Smooth muscle cell of the brain vasculature (primary cell): Measurements from ENCODE around the gene KCNT1.

Source experiments
- DNase-seq: peaks from one replicate; pipeline ENCODE4 v3.0.0-alpha.2; 2012; ENCODE audit warnings: low read depth, low spot score

The KCNT1 gene

DNA sequence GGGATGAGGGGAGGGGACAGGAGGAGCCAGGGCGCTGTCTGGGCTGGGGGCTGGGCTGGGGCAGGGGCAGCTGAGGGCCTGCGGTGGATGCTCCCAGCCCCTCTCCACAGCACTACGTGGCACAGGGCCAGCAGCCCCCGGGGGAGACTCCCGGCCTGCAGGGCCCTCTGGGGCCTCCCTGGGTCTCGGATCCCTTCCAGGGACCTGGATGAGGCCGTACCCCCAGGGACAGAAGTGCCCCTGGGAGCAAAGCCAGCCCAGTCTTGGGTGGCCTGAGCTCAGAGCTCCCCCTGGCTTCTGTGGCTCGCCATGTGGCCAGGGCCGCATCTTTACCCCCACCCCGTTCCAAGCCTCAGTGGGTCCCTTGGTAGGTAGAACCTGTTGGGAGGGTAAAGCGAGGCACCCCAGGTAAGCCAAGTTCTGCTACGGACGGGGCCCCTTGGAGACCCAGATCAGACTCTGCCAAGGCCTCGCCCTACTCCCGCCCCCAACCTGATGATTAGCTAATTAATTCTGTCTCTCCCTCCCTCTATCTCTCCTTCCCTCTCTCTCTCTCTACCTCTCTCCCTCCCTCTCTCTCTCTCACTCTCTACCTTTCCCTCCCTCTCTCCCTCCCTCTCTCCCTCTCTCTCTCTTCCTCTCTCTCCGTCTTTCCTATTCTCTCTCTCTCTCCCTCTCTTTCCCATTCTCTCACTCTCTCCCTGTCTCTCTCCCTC lies 24.3 kb downstream of the KCNT1 start:
- no peak for DNase-seq

DNA sequence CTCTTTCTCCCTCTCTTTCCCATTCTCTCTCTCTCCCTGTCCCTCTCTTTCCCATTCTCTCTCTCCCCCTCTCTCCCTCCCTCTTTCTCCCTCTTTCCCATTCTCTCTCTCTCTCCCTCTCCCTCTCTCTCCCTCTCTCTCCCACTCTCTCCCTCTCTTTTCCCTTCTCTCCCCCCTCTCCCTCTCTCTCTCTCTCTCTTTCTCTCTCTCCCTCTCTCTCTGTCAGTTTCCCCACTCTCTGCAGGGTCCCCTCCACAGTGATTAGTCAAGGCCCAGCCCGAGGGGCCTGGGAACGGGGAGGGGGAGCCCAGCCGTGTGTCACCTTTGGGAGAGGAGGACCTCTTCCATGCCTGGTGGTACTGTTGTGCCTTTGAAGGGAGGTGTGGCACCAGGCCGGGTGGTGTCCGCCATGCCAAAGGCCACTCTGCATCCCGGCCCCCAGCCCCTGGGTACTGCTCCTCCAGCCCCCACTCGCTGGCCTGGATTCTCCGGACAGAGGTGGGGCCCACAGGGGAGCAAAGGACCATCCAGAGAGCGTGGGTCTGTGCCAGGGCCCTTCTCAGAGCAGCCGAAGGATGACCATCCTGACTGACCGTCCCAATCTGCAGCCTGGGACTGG lies 25.4 kb downstream of the KCNT1 start:
- no peak for DNase-seq

DNA sequence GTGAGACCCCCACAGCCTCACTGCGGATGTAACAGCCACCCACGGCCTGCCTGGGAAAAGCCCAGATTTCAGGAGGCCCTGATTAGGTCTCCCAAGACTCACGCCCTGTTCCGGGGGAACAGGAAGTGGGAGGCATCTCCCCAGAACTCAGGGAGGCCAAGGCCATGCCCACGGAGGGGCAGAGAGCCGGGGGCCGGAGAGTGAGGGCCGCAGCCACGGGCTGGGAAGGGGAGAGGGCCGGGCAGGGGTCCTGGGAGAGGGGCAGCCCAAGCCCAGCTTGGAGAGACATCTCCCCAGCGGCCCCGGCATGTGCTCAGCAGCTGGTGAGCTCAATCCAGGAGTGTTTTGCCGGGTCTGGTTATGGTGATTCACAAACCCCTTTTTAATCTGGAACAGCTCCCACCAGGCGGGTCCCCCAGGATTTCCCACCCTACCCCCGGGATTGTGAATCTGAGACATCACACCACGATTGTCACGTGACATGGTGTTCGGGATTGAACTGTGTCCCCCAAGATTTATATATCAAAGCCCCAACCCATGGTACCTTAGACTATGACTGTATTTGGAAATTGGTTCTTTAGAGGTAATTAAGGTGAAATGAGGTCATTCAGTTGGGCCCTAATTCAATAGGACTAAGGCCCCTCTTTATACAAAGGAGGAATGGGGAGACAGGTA lies 26.6 kb downstream of the KCNT1 start:
- no peak for DNase-seq

DNA sequence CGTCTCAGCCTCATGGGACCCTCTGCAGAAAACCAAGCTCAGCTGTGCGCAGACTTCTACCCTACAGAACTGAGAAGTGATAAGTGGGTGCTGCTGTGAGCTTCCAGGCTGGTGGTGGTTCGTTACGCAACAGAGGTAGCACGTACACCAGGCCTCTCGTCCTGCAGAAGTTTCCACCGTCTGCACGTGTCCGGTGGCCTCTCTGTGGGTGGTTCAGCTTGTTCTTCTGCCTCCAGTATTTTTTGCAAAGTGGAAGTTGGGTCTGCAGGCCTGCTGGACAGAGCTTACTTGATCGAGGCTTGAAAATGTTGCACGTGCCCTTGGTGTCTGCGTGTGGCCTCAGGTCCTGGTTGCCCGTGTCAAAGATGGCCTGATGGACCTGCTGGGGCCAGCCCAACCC lies 27.5 kb downstream of the KCNT1 start:
- DNase-seq = no peak

DNA sequence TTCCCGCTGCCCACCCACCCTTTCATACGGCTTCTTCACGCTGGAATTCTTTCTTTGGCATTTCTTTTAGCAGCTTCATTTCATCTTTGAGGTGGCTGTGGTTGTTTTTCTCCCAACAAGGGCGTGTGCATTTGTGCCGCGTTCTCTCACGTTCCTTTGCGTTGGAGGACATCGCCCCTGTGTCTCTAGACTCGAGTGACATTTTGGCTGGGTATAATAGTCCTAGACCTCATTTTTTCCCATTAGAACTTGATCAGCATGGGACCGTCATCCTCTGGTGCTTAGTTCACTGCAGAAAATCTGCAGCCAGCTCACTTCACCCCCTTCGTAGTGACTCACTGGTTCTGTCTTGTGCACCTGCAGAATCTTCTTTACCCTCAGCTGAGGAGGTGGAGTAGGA lies 29.5 kb downstream of the KCNT1 start:
- DNase-seq = no peak

DNA sequence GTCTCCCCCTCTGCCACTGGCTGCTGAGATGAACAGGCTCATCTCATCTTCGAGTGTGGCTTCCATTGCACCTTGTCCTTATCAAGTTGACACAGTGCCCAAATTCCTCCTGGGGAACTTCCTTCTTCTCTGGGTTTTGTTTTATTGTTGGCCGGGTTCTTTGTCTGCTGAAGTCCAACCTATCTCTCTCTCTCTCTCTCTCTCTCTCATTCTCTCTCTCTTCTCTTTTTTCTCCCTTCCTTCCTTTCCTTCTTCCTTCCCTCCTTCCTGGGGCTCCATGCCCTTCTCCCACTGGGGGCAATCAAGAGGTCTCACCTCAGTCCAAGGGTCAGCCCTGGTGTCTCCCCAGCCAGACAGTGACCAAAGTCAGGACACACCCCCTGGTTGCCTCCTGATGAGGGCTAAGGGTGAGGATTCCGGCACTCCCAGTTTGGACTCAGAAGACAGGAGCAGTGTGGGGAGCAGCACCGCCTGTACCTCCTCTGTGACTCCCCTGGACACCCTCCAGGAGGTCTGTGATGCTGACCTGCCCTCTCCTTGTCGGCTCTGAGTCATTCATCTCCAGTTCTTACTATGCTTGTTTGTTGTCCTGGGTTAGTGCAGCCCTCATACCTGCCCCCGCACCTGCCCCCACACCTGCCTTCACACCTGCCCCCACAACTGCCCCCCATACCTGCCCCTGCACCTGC lies 30.7 kb downstream of the KCNT1 start:
- DNase-seq = no peak

DNA sequence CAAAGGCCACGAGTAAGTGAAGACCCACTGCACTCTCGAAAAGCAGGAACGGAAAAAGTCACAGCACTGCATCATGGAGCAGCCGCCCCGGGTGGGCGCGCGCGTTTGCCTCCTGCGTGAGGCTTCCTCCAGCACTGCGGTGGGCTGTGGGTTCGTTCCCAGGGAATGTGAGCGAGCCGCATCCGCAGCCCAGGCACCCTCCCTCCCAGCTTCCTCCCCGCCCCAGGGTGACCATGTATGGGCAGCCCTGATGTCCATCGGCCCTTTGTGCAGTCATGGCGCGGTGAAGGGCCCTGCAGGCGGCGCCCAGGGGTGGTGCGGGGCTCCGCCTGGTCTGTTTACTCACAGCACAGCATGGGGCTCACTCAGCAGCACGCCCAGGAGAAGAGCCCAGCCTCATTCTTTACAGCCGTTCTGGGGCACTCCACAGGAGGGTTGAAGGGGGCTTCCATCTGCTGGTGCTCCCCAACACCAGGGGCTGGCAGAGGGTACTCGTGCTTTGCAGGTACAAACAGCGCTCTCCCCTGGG lies 32.7 kb downstream of the KCNT1 start:
- DNase-seq = no peak

DNA sequence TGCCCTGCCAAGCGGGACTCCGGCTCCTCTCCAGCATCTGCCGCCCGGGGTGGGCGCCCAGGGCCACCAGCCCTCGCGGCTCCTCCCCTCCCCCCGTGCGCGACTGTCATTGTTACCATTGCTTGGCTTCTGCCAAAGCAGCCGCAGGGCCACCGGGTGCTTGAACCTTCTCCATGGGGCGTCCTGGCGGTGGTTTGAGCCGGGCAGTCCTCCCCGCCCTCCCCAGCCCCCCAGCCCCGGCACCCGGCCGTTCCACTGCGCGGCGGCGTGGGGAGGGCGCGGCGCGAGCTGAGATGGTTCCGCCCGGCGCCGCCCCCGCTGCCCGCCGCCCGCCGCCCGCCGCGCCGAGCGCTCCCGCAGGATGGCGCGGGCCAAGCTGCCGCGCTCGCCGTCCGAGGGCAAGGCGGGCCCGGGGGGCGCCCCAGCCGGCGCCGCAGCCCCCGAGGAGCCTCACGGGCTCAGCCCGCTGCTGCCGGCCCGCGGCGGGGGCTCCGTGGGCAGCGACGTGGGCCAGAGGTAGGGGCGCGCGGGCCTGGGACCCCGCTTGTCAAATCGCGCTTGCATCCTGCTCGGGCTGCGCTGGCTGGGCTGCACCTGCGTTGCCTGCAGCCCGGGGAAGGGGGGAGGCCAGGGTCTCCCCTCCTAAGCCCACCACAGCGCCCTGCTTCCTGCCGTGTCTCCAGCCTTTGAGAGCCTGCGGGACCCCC lies 34.4 kb downstream of the KCNT1 start:
- no peak for DNase-seq

DNA sequence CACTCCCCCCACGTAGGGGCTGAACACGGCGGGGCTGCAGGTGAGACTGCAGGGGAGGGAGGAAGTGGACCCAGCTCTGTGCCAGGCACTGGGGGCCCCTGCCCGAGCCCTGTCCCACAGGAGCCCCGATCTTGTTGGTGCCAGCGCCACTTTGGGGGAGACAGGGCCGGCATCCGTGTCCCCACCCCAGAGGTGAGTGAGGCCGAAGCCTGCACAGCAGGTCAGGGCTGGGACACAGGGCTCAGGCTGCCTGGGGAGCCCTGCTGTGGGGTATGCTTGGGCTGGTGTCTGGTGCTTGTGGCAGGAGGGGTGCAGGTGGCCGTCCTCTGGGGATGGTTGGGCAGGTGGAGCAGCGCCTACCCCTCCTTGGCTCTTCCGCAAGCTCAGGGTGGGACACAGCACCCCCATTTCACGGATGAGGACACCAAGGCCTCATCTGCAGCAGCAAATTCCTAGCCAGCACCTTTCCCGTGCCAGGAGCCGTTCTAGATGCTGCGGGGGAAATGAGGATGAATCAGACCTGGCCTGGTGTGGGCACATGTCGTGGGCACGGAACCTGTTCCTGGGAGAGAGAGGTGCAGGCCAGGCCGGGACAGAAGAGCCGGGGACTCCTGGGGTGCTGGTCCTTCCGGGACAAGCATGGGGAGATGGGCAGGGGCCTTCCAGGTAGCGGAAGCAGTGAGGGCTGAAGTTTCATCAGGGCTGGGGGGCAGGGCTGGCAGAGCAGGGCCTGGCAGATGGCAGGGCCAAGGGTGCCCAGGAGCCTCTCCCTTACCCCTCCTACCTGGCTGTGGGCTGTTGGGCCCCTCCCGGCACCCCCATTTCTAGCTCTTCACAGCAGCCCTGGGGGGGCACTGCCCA lies 35.2 kb downstream of the KCNT1 start:
- DNase-seq = no peak

DNA sequence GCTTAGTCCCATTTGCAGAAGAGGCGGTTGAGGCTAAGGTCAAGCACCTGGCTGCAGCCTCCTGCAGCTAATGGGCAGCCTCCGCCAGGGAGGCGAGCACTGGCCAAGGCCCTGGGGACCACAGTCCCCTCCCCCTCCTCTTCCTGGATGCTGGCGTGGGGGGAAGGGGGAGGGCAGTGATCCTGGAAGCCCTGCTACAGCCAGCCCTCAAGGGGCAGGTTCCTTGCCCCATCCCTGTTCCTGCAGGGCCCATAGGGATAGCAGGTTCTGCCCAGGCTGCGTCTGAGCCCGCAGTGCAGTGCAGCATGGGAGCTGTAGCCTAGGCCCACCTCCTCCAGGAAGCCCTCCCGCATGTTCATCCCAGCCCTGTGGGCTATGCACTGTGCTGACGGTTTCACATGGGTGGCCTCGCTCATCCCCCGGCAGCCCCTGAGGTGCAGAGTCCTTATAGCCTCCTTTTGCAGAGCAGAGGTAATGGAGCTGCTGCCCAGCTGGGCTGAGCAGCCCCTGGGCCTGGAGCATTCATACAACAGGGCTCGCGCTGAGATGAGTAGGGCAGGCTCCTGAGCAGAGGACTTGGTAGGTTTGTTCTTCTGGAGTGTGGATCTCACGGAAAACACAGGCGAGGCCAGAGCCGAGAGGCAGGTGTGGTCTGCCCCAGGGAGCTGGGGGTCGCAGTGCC lies 36.0 kb downstream of the KCNT1 start:
- DNase-seq = no peak

DNA sequence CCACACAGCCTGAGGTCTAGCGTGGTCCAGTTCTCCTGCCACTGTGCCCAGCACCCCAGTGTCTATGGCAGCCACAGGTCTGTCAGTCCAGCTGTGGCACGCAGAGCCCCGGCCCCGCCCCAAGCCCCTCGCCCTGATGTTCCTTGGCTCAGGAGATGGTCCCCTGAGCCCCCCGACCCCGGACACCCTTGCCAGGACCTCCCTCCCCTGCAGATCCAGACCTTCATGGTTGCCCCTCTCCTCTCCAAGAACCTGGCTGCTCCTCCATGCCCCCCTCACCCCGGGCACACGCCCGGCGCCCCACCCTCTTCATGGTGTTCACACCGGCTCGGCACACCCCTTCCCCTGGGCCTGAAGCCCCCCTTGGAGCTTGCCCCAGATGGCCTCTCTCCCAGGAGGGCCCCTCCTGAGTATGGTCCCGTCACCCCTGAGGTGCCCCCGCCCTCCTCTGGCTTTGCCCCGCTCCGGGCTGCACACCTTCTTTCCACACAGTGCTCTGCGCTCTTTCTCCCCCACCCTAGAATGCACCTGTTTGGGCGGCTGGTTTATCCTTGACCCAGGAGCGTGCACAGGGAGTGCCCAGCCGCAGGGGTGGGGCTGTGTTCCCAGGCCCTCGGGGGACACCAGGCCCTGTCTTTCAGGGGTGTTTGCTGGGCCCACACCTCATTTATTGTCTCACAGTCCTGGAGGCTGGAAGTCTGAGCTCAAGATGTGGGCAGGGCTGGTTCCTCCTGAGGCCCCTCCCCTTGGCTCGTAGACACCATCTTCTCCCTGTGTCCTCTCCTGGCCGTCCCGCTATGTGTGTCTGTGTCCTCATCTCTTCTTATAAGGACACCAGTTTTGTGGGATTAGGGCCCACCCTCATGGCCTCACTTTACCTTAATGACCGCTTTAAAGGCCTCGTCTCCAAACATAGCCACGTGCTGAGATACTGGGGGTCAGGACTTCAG lies 37.6 kb downstream of the KCNT1 start:
- DNase-seq = no peak

DNA sequence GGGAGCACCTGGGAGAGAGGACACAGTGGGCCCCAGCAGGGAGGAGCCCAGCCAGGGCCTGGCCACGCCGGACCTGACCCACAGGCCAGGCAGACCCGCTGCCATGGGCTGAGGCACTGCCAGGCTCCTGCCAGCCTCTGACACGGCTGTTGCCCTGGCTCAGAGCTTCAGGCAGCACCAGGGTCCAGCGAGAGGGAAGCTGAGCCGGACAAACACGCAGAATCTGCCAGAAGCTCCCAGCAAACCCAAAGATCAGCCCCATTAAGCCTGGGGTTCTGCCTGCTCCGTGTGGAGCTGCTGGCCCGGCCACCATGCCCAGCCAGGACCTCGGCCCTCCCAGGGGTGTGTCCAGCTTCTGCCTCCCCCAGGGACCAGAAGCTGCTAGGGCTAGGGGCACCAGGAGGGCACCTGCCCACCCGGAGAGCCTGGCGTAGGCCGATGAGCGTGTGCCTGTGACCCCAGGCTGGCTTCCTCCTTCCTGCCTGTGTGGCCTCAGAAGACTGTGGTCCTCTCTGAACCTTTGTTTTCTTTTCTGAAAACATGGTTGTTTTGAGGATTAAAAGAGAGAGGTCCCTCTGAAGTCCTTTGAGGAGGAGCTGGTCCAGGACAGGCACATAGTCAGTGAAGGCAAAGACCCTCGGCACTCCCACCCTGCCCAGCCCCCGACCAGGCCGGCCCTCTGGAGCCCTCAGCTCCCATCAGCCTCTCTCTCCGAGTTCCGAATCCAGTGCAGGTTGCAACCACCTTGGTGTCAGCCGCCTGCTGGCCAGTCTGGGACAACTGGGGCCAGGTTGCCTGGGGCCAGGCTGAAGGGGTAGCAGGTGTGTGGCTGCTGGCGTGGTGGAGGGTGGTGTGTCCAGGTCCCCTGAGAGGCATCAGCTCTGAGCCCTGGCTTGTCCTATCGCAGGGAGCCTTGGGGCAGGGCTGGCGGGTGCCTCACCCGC lies 39.6 kb downstream of the KCNT1 start:
- no peak for DNase-seq

DNA sequence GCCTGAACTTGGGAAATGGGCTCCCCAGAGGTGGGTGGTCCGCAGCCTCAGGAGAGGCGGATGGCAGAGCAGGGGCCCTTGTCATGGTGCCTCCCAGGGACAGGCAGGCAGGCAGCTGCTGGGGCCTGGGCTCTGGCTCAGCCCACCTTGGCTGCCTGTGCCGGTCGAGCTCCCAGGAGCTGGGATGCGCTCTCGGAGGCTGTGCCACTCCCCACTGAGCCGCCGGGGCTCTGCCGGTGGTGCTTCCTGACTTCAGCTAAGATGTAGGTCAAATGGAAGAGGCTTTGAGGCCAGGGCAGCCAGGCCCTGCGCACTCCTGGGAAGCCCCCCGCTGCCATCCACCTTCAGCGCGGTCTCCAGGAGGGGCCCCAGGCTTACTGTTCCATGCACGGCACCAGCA lies 41.0 kb downstream of the KCNT1 start:
- DNase-seq = no peak

DNA sequence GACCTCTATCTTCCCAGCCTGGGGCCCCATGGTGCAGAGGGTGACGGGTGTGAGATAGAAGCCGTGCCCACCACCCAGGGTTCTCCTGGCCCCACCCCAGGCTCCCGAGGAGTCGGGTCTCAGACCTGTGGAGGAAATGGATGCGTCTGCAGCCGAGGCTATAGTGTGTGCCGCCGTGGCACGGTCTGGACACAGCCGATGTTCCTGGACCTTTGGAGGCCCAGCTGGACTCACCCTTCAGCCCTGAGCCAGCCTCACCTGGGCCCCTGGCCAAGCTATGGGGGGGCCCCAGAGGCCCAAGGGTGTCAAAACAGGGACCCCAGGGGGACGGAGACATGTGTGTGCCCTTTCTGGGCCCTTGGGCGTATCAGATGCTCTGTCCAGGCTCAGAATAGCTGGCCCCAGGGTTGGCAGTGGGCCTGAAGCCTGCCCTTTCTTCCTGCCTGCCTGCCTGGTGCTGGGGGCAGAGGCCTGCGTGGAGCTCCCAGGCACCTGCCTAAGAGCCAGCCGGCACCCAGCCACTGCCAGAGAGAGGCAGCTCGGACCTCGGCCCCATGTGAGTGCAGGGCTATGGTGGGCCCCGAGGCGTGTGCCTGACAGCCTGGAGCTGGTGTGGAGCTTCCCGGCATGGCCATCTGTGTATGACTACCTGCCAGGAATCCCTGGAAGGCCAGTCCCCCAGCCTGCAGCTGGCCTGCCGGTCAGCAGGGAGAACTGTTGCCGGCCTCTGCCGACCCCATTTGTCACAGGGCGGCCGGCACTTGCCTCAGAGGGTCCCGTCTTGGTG lies 41.8 kb downstream of the KCNT1 start:
- DNase-seq = no peak

DNA sequence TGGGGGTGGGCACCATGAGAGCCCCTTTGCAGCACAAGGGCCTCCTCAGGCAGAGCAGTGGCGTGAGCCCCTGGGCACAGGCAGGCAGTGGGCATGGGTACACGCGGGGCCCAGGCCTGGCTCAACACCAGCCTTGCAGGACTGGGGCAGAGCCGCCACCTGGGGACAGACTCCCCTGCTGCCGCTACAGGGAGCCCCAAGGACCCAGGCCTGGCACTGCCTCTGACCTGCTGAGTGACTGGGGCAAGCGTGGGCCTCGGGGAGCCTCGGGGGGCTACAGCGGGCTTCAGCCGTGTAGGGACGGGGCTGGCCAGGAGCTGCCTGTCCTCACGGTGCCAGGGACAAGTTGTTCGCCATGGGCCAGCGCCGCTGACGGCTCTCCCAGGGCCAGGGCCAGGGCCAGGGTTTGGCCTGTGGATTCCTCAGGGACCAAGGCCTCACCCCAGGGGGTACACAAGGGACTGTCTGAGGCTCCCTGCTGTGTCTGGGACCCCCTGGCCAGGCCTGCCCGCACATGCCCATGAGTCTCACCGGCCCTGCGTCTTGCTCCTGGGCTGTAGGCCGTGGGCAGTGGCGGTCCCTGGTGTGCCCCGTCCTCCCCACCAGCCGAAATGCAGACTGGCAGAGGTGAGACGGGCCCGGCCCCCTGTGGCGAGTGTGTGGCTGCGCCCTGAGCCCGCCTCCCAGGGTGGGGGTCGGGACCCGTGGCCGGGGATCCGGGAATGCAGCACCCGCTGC lies 42.5 kb downstream of the KCNT1 start:
- DNase-seq = no peak

DNA sequence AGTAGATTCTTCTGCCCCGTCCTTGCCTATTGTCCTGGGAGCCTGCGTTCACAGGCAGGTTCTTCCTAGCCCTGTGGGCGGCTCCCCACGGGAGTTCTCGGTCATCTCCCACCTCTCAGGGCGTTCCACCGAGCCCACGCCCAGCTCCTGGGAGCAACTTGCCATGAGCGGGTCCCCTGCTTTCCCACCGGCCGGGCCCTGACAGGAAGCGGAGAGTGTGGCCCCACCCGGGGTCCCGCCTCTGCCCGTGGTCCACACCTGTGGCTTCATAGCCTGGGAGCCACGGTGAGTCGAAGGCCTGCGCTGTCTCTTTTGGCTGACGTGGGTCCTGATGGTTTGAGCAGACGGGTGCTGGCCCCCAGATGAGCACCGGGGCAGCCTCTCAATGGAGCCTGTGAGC lies 43.2 kb downstream of the KCNT1 start:
- DNase-seq = no peak
